ENCODE measurements around the gene ACO2. TPM values are rescaled to one million over a fixed set of nuclear protein-coding genes. Genes with fewer than 3 reads are reported as not detected.
A peak's percentile ranks its signal among the peaks of the same experiment; 100 is the strongest.

ACO2 gene
- total and polyA plus RNA-seq, 2 of the 4 experiments (the other 2 are of a cell fraction), result 71.3 to 72.9 TPM

DNA sequence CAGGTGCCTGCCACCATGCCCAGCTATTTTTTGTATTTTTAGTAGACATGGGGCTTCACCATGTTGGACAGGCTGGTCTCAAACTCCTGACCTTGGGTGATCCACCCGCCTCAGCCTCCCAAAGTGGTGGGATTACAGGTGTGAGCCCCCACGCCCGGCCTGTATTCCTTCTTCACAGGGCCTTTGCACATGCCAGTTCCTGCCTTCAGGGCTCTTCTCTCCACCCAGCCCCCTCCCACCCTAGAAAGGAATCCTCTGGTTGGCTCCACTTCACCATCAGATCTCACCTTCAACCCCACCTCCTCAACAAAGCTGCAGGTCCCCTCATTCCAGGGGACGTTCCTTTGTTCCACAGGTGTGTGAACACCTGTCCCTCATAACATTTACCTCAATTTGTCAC, 73.3 kb downstream of the ACO2 start:
- Histone ChIP-seq H3K4ac (ENCODE audit: low read depth, low read length) (no peak overlapping the region), H3K79me1 (ENCODE audit: low read depth in 1 of 2, low read length in 2 of 2) (peaks cover 8 to 63% of the 10 kb centered on the region in 2 experiments), H2AFZ (replicated peaks; ENCODE audit: low read length, poor library complexity) (no peak overlapping the region), H3K56ac (ENCODE audit: extremely low read depth, insufficient read depth, low read length) (no peak overlapping the region), H2BK15ac (ENCODE audit: low read depth, low read length) (no peak overlapping the region), H3K4me1 (ENCODE audit: control insufficient read depth, insufficient read depth, low read length) (peaks cover 11% of the 10 kb centered on the region), H3K36me3 (ENCODE audit: control insufficient read depth, insufficient read depth, low read length) (peaks cover 20% of the 10 kb centered on the region), H4K5ac (ENCODE audit: low read depth, low read length) (no peak overlapping the region), H2AK5ac (ENCODE audit: low read depth, low read length) (no peak overlapping the region), H2BK20ac (ENCODE audit: low read depth, low read length) (no peak overlapping the region), H3K14ac (replicated peaks; ENCODE audit: low read depth, low read length) (peak overlapping the region; percentile 55; the same call in 1 of the 2 replicates), H3K27me3 (ENCODE audit: control insufficient read depth, insufficient read depth, low read length) (no peaks in the 10 kb centered on the region), H3K4me2 (ENCODE audit: low read depth, low read length) (no peak overlapping the region; the same call in 1 of the 2 replicates), H3K9me1 (ENCODE audit: insufficient read depth, low read length) (peaks cover 28% of the 10 kb centered on the region), H3K18ac (ENCODE audit: low read depth, low read length) (no peak overlapping the region), H3K9me3 (ENCODE audit: control insufficient read depth, insufficient read depth, low read length) (no peaks in the 10 kb centered on the region), H4K91ac (ENCODE audit: insufficient read depth, low read depth, low read length) (no peak overlapping the region), H2AK9ac (replicated peaks; ENCODE audit: low read depth, low read length, poor library complexity) (no peak overlapping the region), H3K4me3 (ENCODE audit: insufficient read depth, low read depth, low read length) (no peak overlapping the region), H2BK5ac (ENCODE audit: low read depth, low read length, poor library complexity, severe bottlenecking) (no peak overlapping the region), H3K23ac (ENCODE audit: low read depth, low read length) (no peak overlapping the region; the same call in 1 of the 2 replicates), H4K8ac (ENCODE audit: low read depth in 2 of 2, low read length in 2 of 2) (no peak overlapping the region), H3K27ac (ENCODE audit: insufficient read depth, low read length) (no peak overlapping the region), H3K9ac (ENCODE audit: low read depth, low read length) (no peak overlapping the region), H4K20me1 (ENCODE audit: insufficient read depth, low read length) (peaks cover 48% of the 10 kb centered on the region), H2BK120ac (ENCODE audit: low read depth, low read length) (no peak overlapping the region)
- no TSS peak for BruUV-seq (replicated peaks)
- ChIA-PET POLR2A (ENCODE audit: unreplicated experiment) (no interaction called here), CTCF (no interaction called here)
- in situ Hi-C loops (cut with MboI; ENCODE audit: low sequenced_read_pairs) (no loop called here), dilution Hi-C loops (cut with HindIII; ENCODE audit: low sequenced_read_pairs, unreplicated experiment) (no loop called here), intact Hi-C loops (cut with micrococcal nuclease) (no loop called here)
- no peak for DNase-seq
- no peak for ATAC-seq (ENCODE audit: low read depth)
- WGBS, 2 experiments (ENCODE audit: extremely low coverage in 2 of 2, insufficient read length in 1 of 2), result 100% methylated on average over 3 of the region's 4 CpGs; no CpG with 5 or more reads in 1 of the 2 experiments
- no peak for TF ChIP-seq ELK1 (IDR thresholded peaks at IDR 0.05; ENCODE audit: borderline replicate concordance, low read depth, low read length)
- TF ChIP-seq BHLHE40 (IDR thresholded peaks at IDR 0.05; ENCODE audit: low read depth, low read length), result no peak
- no peak for TF ChIP-seq CTCF (conservative IDR thresholded peaks at IDR 0.05; ENCODE audit: low read depth, low read length)
- no peak for TF ChIP-seq RFX5 (IDR thresholded peaks at IDR 0.05; ENCODE audit: low read depth, low read length)
- no peak for TF ChIP-seq CHD1 (IDR thresholded peaks at IDR 0.05; ENCODE audit: low read depth, low read length)
- no peak for TF ChIP-seq RCOR1 (IDR thresholded peaks at IDR 0.05; ENCODE audit: insufficient replicate concordance, low read length)
- TF ChIP-seq POLR2A (IDR thresholded peaks at IDR 0.05; ENCODE audit: low read depth, low read length), result no peak
- TF ChIP-seq SMC3 (IDR thresholded peaks at IDR 0.05; ENCODE audit: low read depth, low read length), result no peak
- no peak for TF ChIP-seq MXI1 (IDR thresholded peaks at IDR 0.05; ENCODE audit: borderline replicate concordance, low read depth, low read length)
- TF ChIP-seq MAZ (IDR thresholded peaks at IDR 0.05; ENCODE audit: borderline replicate concordance, low read depth, low read length), result no peak
- no peak for TF ChIP-seq FOS (IDR thresholded peaks at IDR 0.05; ENCODE audit: low read depth, low read length)
- TF ChIP-seq MAFK (IDR thresholded peaks at IDR 0.05; ENCODE audit: low read depth, low read length), result no peak
- no peak for TF ChIP-seq NFE2L2 (IDR thresholded peaks at IDR 0.05; ENCODE audit: low read depth, low read length)
- TF ChIP-seq RAD21 (IDR thresholded peaks at IDR 0.05; ENCODE audit: low read length), result no peak
- TF ChIP-seq, protein P1, sequence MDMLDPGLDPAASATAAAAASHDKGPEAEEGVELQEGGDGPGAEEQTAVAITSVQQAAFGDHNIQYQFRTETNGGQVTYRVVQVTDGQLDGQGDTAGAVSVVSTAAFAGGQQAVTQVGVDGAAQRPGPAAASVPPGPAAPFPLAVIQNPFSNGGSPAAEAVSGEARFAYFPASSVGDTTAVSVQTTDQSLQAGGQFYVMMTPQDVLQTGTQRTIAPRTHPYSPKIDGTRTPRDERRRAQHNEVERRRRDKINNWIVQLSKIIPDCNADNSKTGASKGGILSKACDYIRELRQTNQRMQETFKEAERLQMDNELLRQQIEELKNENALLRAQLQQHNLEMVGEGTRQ (IDR thresholded peaks at IDR 0.05; ENCODE audit: low read depth, low read length), result no peak
- TF ChIP-seq CEBPB (IDR thresholded peaks at IDR 0.05; ENCODE audit: low read depth, low read length), result no peak
